GM23248 (cell line): ENCODE results near the gene CCDC97. TPM values are rescaled to one million over a fixed set of nuclear protein-coding genes. Genes with fewer than 3 reads are reported as not detected.

Experiments used
- DNase-seq: peaks from one replicate; pipeline ENCODE4 v3.0.0-alpha.2; 2015
- H2AFZ ChIP-seq: fragments of 200-600 bp; sonication (generic); 2 replicates; pipeline ENCODE4 v1.6.1; 2016; ENCODE audit warnings: antibody characterized with exemption
- H3F3A ChIP-seq: fragments of 200-600 bp; sonication (generic); 2 replicates; pipeline ENCODE4 v1.6.1; 2016; ENCODE audit warnings: mild to moderate bottlenecking, antibody characterized with exemption, mixed run types; ENCODE audit not compliant: insufficient read depth
- H3K27ac ChIP-seq: fragments of 200-600 bp; sonication (generic); 2 replicates; pipeline ENCODE4 v1.5.1; 2016; ENCODE audit warnings: mild to moderate bottlenecking
- H3K27me3 ChIP-seq: fragments of 200-600 bp; sonication (generic); replicated peaks from 2 replicates; pipeline ENCODE4 v1.6.1; 2016; ENCODE audit warnings: mild to moderate bottlenecking; ENCODE audit not compliant: insufficient read depth
- H3K36me3 ChIP-seq: fragments of 200-600 bp; sonication (generic); 2 replicates; pipeline ENCODE4 v1.6.1; 2016; ENCODE audit warnings: low read depth, mild to moderate bottlenecking
- H3K4me1 ChIP-seq: fragments of 200-600 bp; sonication (generic); 2 replicates; pipeline ENCODE4 v1.6.1; 2016; ENCODE audit warnings: mild to moderate bottlenecking; ENCODE audit not compliant: insufficient read depth
- H3K4me2 ChIP-seq: fragments of 200-600 bp; sonication (generic); one replicate; pipeline ENCODE4 v1.6.1; 2016; ENCODE audit warnings: mild to moderate bottlenecking; ENCODE audit not compliant: unreplicated experiment
- H3K4me3 ChIP-seq: fragments of 200-600 bp; sonication (generic); 2 replicates; pipeline ENCODE4 v1.5.1; 2016; ENCODE audit warnings: mild to moderate bottlenecking
- H3K79me2 ChIP-seq: fragments of 200-600 bp; sonication (generic); 2 replicates; pipeline ENCODE4 v1.6.1; 2016; ENCODE audit warnings: mild to moderate bottlenecking; ENCODE audit not compliant: insufficient read depth
- H3K9ac ChIP-seq: fragments of 200-600 bp; sonication (generic); 2 replicates; pipeline ENCODE4 v1.6.1; 2016; ENCODE audit warnings: mild to moderate bottlenecking
- H3K9me2 ChIP-seq: fragments of 200-600 bp; sonication (generic); 2 replicates; pipeline ENCODE4 v1.6.1; 2016; ENCODE audit warnings: mixed run types, mild to moderate bottlenecking, moderate library complexity; ENCODE audit not compliant: insufficient read depth
- H3K9me3 ChIP-seq: fragments of 200-600 bp; sonication (generic); one replicate; pipeline ENCODE4 v1.6.1; 2017; ENCODE audit warnings: low read depth
- H4K20me1 ChIP-seq: fragments of 200-600 bp; sonication (generic); 2 replicates; pipeline ENCODE4 v1.6.0; 2016; ENCODE audit not compliant: insufficient read depth
- EZH2 ChIP-seq: fragments of 200-600 bp; sonication (generic); IDR thresholded peaks from 2 replicates; pipeline ENCODE4 v1.6.1; 2018; ENCODE audit warnings: antibody characterized with exemption, mild to moderate bottlenecking; ENCODE audit not compliant: insufficient read depth, poor library complexity, severe bottlenecking
- EZH2phosphoT487 ChIP-seq: fragments of 200-600 bp; sonication (generic); IDR thresholded peaks from 2 replicates; pipeline ENCODE4 v1.6.1; 2018; ENCODE audit warnings: antibody characterized with exemption, moderate library complexity, mild to moderate bottlenecking, low read depth; ENCODE audit not compliant: insufficient read depth
- WGBS, 2 experiments: methylation state at CpG; one replicate each; pipeline ENCODE4 v1.1.6; 2015 to 2017; ENCODE audit warnings: low lambda C conversion rate in 2 of 2, low coverage in 1 of 2; ENCODE audit errors: missing lambda C conversion rate in 2 of 2; 5-methylcytosine and 5-hydroxymethylcytosine counted together
- in situ Hi-C: fragments of 300-500 bp; cut with MboI; formaldehyde crosslinking; loops from 2 replicates; pipeline ENCODE4 v1.15.0; 2020
- polyA plus RNA-seq: library from polyadenylated mRNA; unstranded; fragments of >200 nt; fragmentation: Nextera tagmentation; extraction: Ambion mirVana; gene quantifications from 2 replicates; pipeline ENCODE4 v1.2.1, GENCODE V29; 2016
- total RNA-seq: library from RNA; depleted of rRNA; stranded (reverse); fragments of >200 nt; shearing (Covaris generic); gene quantifications from 2 replicates; pipeline ENCODE4 v1.2.3, GENCODE V29; 2014

The CCDC97 gene
- total and polyA plus RNA-seq, 2 experiments from 2014 or later, result 5.2 to 12.3 TPM

DNA sequence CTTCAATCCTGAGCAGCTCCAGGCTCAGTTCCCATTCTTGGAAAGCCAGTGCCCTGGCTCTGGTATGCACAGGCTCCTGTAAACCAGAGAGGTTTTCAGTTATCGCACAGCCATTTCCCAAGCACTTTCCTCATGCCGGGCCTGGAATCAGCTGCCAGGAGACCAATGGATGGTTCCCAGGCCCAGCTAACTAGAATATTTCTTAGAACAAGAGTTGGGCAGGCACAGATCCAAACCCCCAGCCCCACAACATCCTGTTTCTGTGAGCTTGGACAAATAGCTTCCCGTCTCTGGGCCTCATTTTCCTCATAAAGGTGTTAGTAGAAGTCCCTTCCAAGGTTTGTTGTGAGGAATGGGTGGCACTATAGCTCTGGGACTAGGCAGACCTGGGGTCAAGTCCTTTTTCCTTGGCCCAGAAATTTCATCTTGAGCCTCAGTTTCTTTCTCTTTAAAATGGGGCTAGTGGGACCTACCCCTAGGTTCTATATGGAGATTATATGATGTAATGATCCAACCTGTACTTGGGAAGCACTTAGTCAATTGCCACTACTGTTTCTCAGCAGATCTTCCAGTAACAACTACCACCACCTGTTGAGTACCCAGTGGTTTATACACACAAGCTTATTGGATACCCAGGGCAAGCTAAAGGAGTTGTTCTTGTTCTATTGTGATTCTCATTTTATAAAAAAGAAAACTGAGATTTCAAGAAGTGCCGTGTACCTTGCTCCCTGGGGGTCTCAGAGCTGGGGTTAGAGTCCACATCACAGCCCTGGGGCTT is 5.1 kb upstream of the CCDC97 start:
- peaks cover 42% of the 10 kb centered on the region for H3K36me3 ChIP-seq
- no peak overlapping the region for H3K27ac ChIP-seq
- H3K4me3 ChIP-seq, result no peak overlapping the region
- H3K9me3 ChIP-seq, result no peaks in the 10 kb centered on the region
- WGBS, 2 experiments, result 71% methylated on average over 4 of the region's 4 CpGs
- H3F3A ChIP-seq, result peaks cover 43% of the 10 kb centered on the region
- TF ChIP-seq EZH2phosphoT487, result no peak
- no peak for TF ChIP-seq EZH2
- no peaks in the 10 kb centered on the region for H3K27me3 ChIP-seq
- H4K20me1 ChIP-seq, result no peaks in the 10 kb centered on the region
- H3K9ac ChIP-seq, result no peak overlapping the region
- peaks cover 13% of the 10 kb centered on the region for H3K4me1 ChIP-seq
- H3K4me2 ChIP-seq, result no peak overlapping the region
- peaks cover 16% of the 10 kb centered on the region for H3K79me2 ChIP-seq
- no peak overlapping the region for H2AFZ ChIP-seq
- in situ Hi-C loops, result no loop called here
- no peaks in the 10 kb centered on the region for H3K9me2 ChIP-seq
- DNase-seq, result no peak

DNA sequence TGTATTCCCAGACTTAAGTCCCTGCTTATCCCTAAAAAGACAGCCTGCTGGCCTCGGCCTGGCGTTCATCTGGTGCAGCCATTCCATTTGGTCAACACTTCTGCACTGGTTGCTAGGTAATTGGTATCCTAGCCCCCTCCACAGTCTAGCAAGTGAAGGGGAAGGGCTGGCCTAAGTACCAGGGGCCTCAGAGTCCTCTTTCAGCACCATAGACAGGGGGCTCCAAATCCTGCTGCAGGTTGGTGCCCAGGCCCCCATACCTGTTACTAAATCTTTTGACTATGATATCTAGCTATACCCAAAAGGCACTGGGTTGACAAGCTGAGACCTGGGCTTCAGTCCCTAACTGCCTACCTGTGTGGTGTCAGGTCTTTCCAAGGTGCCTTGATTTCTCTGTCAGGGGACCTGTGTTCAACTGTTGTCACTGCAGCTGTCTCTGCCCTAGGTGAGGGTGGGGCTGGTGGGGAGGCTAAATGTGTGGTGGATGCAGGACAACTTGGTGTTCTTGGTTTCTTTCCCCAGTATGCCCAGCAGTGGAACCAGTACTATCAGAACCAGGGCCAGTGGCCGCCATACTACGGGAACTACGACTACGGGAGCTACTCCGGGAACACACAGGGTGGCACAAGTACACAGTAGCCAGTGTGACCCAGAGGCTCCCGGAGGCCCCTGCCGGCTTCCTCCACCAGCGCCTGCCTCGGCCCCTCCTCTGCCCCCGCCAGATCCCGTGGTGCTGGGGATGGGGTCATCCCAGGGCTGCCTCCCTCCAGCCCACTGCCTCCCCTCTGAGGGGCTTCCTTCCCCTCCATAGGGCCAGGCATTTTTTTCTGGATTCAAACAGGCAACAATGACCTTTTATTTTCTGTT is 3.8 kb upstream of the CCDC97 start:
- peaks cover 44% of the 10 kb centered on the region for H3F3A ChIP-seq
- TF ChIP-seq EZH2phosphoT487, result no peak
- TF ChIP-seq EZH2, result no peak
- H3K27ac ChIP-seq, result 0 out of 2 replicates have a peak overlapping the region, but pooled peaks have one; percentile 95
- H3K4me1 ChIP-seq, result peaks cover 14% of the 10 kb centered on the region
- H3K36me3 ChIP-seq, result peaks cover 33% of the 10 kb centered on the region
- no peaks in the 10 kb centered on the region for H3K27me3 ChIP-seq
- WGBS, 2 experiments, result 86 to 88% methylated on average over 11 to 13 of the region's 13 CpGs
- no peaks in the 10 kb centered on the region for H4K20me1 ChIP-seq
- in situ Hi-C loops, result no loop called here
- H3K4me2 ChIP-seq, result no peak overlapping the region
- peaks cover 9% of the 10 kb centered on the region for H3K79me2 ChIP-seq
- DNase-seq, result no peak
- H3K4me3 ChIP-seq, result no peak overlapping the region
- H3K9me2 ChIP-seq, result no peaks in the 10 kb centered on the region
- no peaks in the 10 kb centered on the region for H3K9me3 ChIP-seq
- H2AFZ ChIP-seq, result no peak overlapping the region
- peak overlapping the region; percentile 29; the same call in 1 of the 2 replicates for H3K9ac ChIP-seq

DNA sequence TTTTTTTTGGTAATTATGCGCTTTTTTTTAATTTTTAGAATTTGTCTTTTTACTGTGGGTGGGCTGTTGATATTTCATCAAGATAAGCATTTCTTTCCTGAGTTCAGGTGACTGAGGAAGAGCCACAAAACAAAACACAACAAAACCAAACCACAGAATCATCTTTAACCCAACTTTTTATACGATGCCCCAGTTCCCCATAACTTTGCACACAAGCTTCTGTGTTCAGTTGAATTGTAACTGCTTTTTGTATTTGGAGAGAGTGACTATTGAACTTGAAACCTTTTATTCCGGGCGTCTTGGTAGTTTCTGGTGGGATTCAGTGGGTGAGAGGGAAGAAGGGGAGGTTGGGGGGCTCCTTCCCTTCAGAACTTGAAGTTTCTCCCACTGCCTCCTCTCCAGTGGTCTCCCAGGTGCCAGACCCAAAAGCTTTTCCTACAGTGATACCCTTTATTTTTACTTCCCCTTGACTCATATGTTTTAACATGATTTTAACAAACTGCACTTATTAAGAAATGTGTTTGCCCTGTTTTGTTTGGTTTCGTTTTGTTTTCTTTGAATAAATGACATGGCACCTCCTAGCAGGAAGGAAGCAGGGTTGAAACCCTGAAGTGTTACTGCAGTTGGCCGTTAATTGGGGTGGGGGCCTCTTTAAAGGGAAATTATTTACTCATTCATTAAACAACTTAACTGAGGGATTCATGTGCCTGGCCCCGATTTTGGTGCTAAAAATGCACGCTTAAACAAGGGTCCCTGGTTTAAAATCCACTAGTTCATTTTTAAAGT is 2.7 kb upstream of the CCDC97 start:
- peak overlapping the region; percentile 62 for H3K9ac ChIP-seq
- H3K27me3 ChIP-seq, result no peaks in the 10 kb centered on the region

DNA sequence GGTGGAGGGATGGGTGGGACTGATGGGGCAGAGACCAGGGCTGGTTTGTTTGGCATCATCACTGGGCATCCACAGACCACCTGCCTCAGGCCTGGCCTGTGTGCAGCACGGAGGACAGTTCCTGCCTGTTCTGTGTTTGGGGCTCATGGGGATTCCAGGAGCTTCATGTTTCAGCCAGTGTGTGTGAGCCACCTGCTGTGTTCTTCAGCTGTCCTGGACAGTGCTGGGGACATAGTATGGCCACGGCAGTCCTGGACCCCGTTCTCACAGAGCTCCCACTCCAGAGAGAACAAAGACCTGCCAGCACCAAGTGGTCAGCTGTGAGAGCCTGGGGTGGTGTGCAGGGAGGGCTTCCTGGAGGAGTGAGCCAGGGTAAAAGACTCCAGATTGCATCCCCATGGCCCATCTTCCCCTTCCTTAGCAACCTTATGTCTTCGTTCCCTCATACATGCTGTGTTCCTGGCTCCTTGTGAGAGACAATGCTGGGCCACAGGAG is 2.0 kb upstream of the CCDC97 start:
- Histone ChIP-seq H3K9ac (peak overlapping the region; percentile 62), H3K9me2 (no peaks in the 10 kb centered on the region), H3K36me3 (peaks cover 22% of the 10 kb centered on the region), H3K4me3 (no peak overlapping the region), H3K27me3 (no peaks in the 10 kb centered on the region), H4K20me1 (no peaks in the 10 kb centered on the region), H3K27ac (peak overlapping the region; percentile 95), H3F3A (peaks cover 58% of the 10 kb centered on the region), H3K4me2 (no peak overlapping the region), H3K9me3 (no peaks in the 10 kb centered on the region), H2AFZ (no peak overlapping the region), H3K79me2 (peaks cover 24% of the 10 kb centered on the region), H3K4me1 (peaks cover 21% of the 10 kb centered on the region)
- no peak for DNase-seq
- 44 to 55% methylated on average over 4 of the region's 4 CpGs for whole genome bisulfite sequencing, 2 experiments
- in situ Hi-C loops, result no loop called here
- TF ChIP-seq EZH2phosphoT487 (no peak), EZH2 (no peak)

More for the DNA sequence above, 2.7 kb upstream of the CCDC97 start:
- Histone ChIP-seq H3K36me3 (peaks cover 27% of the 10 kb centered on the region), H4K20me1 (no peaks in the 10 kb centered on the region), H3F3A (peaks cover 55% of the 10 kb centered on the region), H3K4me1 (peaks cover 21% of the 10 kb centered on the region), H3K4me2 (no peak overlapping the region), H3K4me3 (no peak overlapping the region), H3K27ac (peak overlapping the region; percentile 95), H3K9me3 (no peaks in the 10 kb centered on the region), H2AFZ (no peak overlapping the region), H3K9me2 (no peaks in the 10 kb centered on the region), H3K79me2 (peaks cover 17% of the 10 kb centered on the region)
- in situ Hi-C loops, result no loop called here
- TF ChIP-seq EZH2phosphoT487 (no peak), EZH2 (no peak)
- 50 to 56% methylated on average over 8 of the region's 8 CpGs for WGBS, 2 experiments
- no peak for DNase-seq
